ENCODE results near the gene FTCD. TPM values are rescaled to one million over a fixed set of nuclear protein-coding genes. Genes with fewer than 3 reads are reported as not detected.

The FTCD gene
- total and polyA plus RNA-seq, 2 of the 4 experiments (the other 2 are of a cell fraction) = 0.55 TPM; not detected in 1

- intact Hi-C loops (cut with micrococcal nuclease) (no loop called here), dilution Hi-C loops (cut with HindIII; ENCODE audit: low sequenced_read_pairs, unreplicated experiment) (no loop called here), in situ Hi-C loops (cut with MboI; ENCODE audit: low sequenced_read_pairs) (no loop called here)
- no peak for DNase-seq
- Histone ChIP-seq H4K8ac (ENCODE audit: low read depth in 2 of 2, low read length in 2 of 2) (no peak overlapping the region), H4K5ac (ENCODE audit: low read depth, low read length) (no peak overlapping the region), H2BK15ac (ENCODE audit: low read depth, low read length) (no peak overlapping the region), H2BK20ac (ENCODE audit: low read depth, low read length) (no peak overlapping the region), H3K27me3 (ENCODE audit: control insufficient read depth, insufficient read depth, low read length) (no peaks in the 10 kb centered on the region), H3K4ac (ENCODE audit: low read depth, low read length) (no peak overlapping the region), H3K27ac (ENCODE audit: insufficient read depth, low read length) (no peak overlapping the region), H3K56ac (ENCODE audit: extremely low read depth, insufficient read depth, low read length) (no peak overlapping the region), H3K4me1 (ENCODE audit: control insufficient read depth, insufficient read depth, low read length) (0 out of 2 replicates have a peak, but pooled peaks cover 2% of the 10 kb centered on the region), H4K91ac (ENCODE audit: insufficient read depth, low read depth, low read length) (no peak overlapping the region), H3K23ac (ENCODE audit: low read depth, low read length) (no peak overlapping the region), H3K4me2 (ENCODE audit: low read depth, low read length) (no peak overlapping the region), H3K18ac (ENCODE audit: low read depth, low read length) (no peak overlapping the region), H2AK5ac (ENCODE audit: low read depth, low read length) (no peak overlapping the region), H3K14ac (replicated peaks; ENCODE audit: low read depth, low read length) (no peak overlapping the region), H2AFZ (replicated peaks; ENCODE audit: low read length, poor library complexity) (no peak overlapping the region), H2AK9ac (replicated peaks; ENCODE audit: low read depth, low read length, poor library complexity) (peak overlapping the region; percentile 7), H3K9me3 (ENCODE audit: control insufficient read depth, insufficient read depth, low read length) (no peaks in the 10 kb centered on the region), H3K9ac (ENCODE audit: low read depth, low read length) (no peak overlapping the region), H3K9me1 (ENCODE audit: insufficient read depth, low read length) (peaks cover 3% of the 10 kb centered on the region; the same call in 1 of the 2 replicates), H3K4me3 (ENCODE audit: insufficient read depth, low read depth, low read length) (no peak overlapping the region), H3K36me3 (ENCODE audit: control insufficient read depth, insufficient read depth, low read length) (peaks cover 9% of the 10 kb centered on the region; the same call in 1 of the 2 replicates), H2BK120ac (ENCODE audit: low read depth, low read length) (no peak overlapping the region), H3K79me1 (ENCODE audit: low read depth in 1 of 2, low read length in 2 of 2) (no peaks in the 10 kb centered on the region), H4K20me1 (ENCODE audit: insufficient read depth, low read length) (peaks cover 33% of the 10 kb centered on the region), H2BK5ac (ENCODE audit: low read depth, low read length, poor library complexity, severe bottlenecking) (no peak overlapping the region)
- ChIA-PET CTCF (no interaction called here), POLR2A (ENCODE audit: unreplicated experiment) (no interaction called here)
- no peak for ATAC-seq (ENCODE audit: low read depth)
- 61% methylated on average over 8 of the region's 22 CpGs; no CpG with 5 or more reads in 1 of the 2 experiments for WGBS, 2 experiments (ENCODE audit: extremely low coverage in 2 of 2, insufficient read length in 1 of 2)
- BruUV-seq (replicated peaks) = no TSS peak
- no peak for TF ChIP-seq RFX5 (IDR thresholded peaks at IDR 0.05; ENCODE audit: low read depth, low read length)
- no peak for TF ChIP-seq CHD1 (IDR thresholded peaks at IDR 0.05; ENCODE audit: low read depth, low read length)
- TF ChIP-seq BHLHE40 (IDR thresholded peaks at IDR 0.05; ENCODE audit: low read depth, low read length) = no peak
- TF ChIP-seq POLR2A (IDR thresholded peaks at IDR 0.05; ENCODE audit: low read depth, low read length) = no peak
- no peak for TF ChIP-seq USF2 (IDR thresholded peaks at IDR 0.05; ENCODE audit: low read depth, low read length)
- TF ChIP-seq ELK1 (IDR thresholded peaks at IDR 0.05; ENCODE audit: borderline replicate concordance, low read depth, low read length) = no peak
- no peak for TF ChIP-seq MAZ (IDR thresholded peaks at IDR 0.05; ENCODE audit: borderline replicate concordance, low read depth, low read length)
- no peak for TF ChIP-seq SMC3 (IDR thresholded peaks at IDR 0.05; ENCODE audit: low read depth, low read length)
- TF ChIP-seq MXI1 (IDR thresholded peaks at IDR 0.05; ENCODE audit: borderline replicate concordance, low read depth, low read length) = no peak
- TF ChIP-seq RCOR1 (IDR thresholded peaks at IDR 0.05; ENCODE audit: insufficient replicate concordance, low read length) = no peak
- TF ChIP-seq MAFK (IDR thresholded peaks at IDR 0.05; ENCODE audit: low read depth, low read length) = no peak
- TF ChIP-seq RAD21 (IDR thresholded peaks at IDR 0.05; ENCODE audit: low read length) = no peak
- no peak for TF ChIP-seq FOS (IDR thresholded peaks at IDR 0.05; ENCODE audit: low read depth, low read length)
- TF ChIP-seq NFE2L2 (IDR thresholded peaks at IDR 0.05; ENCODE audit: low read depth, low read length) = no peak
- TF ChIP-seq, protein P1, sequence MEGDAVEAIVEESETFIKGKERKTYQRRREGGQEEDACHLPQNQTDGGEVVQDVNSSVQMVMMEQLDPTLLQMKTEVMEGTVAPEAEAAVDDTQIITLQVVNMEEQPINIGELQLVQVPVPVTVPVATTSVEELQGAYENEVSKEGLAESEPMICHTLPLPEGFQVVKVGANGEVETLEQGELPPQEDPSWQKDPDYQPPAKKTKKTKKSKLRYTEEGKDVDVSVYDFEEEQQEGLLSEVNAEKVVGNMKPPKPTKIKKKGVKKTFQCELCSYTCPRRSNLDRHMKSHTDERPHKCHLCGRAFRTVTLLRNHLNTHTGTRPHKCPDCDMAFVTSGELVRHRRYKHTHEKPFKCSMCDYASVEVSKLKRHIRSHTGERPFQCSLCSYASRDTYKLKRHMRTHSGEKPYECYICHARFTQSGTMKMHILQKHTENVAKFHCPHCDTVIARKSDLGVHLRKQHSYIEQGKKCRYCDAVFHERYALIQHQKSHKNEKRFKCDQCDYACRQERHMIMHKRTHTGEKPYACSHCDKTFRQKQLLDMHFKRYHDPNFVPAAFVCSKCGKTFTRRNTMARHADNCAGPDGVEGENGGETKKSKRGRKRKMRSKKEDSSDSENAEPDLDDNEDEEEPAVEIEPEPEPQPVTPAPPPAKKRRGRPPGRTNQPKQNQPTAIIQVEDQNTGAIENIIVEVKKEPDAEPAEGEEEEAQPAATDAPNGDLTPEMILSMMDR (conservative IDR thresholded peaks at IDR 0.05; ENCODE audit: low read depth, low read length) = no peak
- TF ChIP-seq CEBPB (IDR thresholded peaks at IDR 0.05; ENCODE audit: low read depth, low read length) = no peak
Observed at GRCh38 chr21:46136739-46137349, 18.5 kb downstream of the FTCD start.
